ENCODE data around the gene RABGAP1L.

DNA sequence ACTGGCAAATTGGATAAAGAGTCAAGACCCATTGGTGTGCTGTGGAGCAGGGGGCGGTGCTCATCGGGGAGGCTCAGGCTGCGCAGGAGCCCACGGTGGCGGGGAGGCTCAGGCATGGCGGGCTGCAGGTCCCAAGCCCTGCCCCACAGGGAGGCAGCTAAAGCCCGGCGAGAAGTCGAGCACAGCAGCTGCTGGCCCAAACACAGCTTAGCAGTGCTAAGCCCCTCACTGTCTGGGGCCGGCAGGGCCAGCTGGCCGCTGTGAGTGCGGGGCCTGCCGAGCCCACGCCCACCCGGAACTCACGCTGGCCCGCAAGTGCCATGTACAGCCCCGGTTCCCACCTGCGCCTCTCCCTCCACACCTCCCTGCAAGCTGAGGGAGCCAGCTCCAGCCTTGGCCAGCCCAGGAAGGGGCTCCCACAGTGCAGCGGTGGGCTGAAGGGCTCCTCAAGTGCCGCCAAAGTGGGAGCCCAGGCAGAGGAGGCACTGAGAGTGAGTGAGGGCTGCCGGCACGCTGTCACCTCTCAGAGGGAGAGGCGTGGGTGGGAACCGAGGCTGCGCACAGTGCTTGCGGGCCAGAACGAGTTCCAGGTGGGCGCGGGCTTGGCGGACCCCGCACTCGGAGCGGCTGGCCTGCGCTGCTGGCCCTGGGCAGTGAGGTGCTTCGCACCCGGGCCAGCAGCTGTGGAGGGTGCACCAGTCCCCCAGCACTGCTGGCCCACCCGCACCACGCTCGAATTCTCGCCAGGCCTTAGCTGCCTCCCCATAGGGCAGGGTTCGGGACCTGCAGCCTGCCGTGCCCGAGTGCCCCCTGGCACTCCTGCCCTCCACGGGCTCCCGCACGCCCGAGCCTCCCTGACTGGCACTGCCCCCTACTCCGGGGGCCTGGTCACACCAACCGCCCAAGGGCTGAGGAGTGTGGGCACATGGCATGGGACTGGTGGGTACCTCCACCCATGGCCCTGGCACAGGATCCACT lies 551.8 kb downstream of the RABGAP1L start:
- TF ChIP-seq CTCF (IDR thresholded peaks at IDR 0.05) (no peak), POLR2A (IDR thresholded peaks at IDR 0.05) (no peak)

Measured in thyroid gland (tissue), 4 donors.